Caco-2 (cell line): ENCODE measurements around the gene CDC42. TPM values are rescaled to one million over a fixed set of nuclear protein-coding genes. Genes with fewer than 3 reads are reported as not detected.

ENCODE experiments used
- BruUV-seq: library from RNA; stranded (reverse); fragments of 400-500 nt; replicated peaks from 2 replicates; lab custom pipeline; 2021; lab: Mats Ljungman, UMichigan
- CTCF ChIA-PET: fragments of 300-600 bp; sonication (Branson Sonifier 250); formaldehyde crosslinking; loops from one replicate; lab custom pipeline; 2022; ENCODE audit warnings: antibody characterized with exemption; lab: Charles Lee
- POLR2A ChIA-PET: fragments of 300-600 bp; sonication (Branson Sonifier 250); formaldehyde crosslinking; loops from one replicate; lab custom pipeline; 2022; ENCODE audit warnings: antibody characterized with exemption; lab: Charles Lee
- DNase-seq, 2 experiments: peaks; one replicate each; pipeline versions ENCODE4 v3.0.0 to v3.0.0-alpha.2; 2020 to 2022
- H3K27me3 ChIP-seq: replicated peaks from 2 replicates; pipeline ENCODE4 v1.6.0; 2011; ENCODE audit warnings: low read length; ENCODE audit not compliant: control insufficient read depth, insufficient read depth
- H3K36me3 ChIP-seq: 2 replicates; pipeline ENCODE4 v1.5.1; 2011; ENCODE audit warnings: low read length; ENCODE audit not compliant: control insufficient read depth, insufficient read depth
- H3K4me1 ChIP-seq: fragments of 250-450 bp; sonication (Bioruptor Pico); 2 replicates; pipeline ENCODE4 v1.5.1; 2020; ENCODE audit warnings: mild to moderate bottlenecking
- H3K4me3 ChIP-seq: 2 replicates; pipeline ENCODE4 v1.5.1; 2011; ENCODE audit warnings: low read depth, mild to moderate bottlenecking, control low read depth, low read length
- H3K9me3 ChIP-seq: fragments of 250-450 bp; sonication (Bioruptor Pico); 2 replicates; pipeline ENCODE4 v1.5.1; 2020; ENCODE audit warnings: mild to moderate bottlenecking, moderate library complexity
- H3K27ac Mint-ChIP-seq: one replicate; pipeline ENCODE4 v1.8.0; 2022; ENCODE audit warnings: mixed read lengths; ENCODE audit not compliant: unreplicated experiment
- H3K27me3 Mint-ChIP-seq: one replicate; pipeline ENCODE4 v1.8.0; 2022; ENCODE audit warnings: mixed read lengths; ENCODE audit not compliant: insufficient read depth, unreplicated experiment
- H3K36me3 Mint-ChIP-seq: one replicate; pipeline ENCODE4 v1.8.0; 2022; ENCODE audit warnings: mild to moderate bottlenecking, mixed read lengths; ENCODE audit not compliant: insufficient read depth, unreplicated experiment
- H3K4me1 Mint-ChIP-seq: one replicate; pipeline ENCODE4 v1.8.0; 2022; ENCODE audit warnings: low read depth, mixed read lengths; ENCODE audit not compliant: unreplicated experiment
- H3K4me3 Mint-ChIP-seq: one replicate; pipeline ENCODE4 v1.8.0; 2022; ENCODE audit warnings: mild to moderate bottlenecking, moderate library complexity, mixed read lengths; ENCODE audit not compliant: unreplicated experiment
- H3K9me3 Mint-ChIP-seq: one replicate; pipeline ENCODE4 v1.8.0; 2022; ENCODE audit warnings: mixed read lengths; ENCODE audit not compliant: unreplicated experiment
- intact Hi-C: fragments of 100-400 bp; cut with micrococcal nuclease; formaldehyde crosslinking; loops from one replicate; pipeline ENCODE4 v1.10.0; 2022; ENCODE audit not compliant: unreplicated experiment
- total RNA-seq: library from RNA; stranded (reverse); gene quantifications from 2 replicates; pipeline ENCODE4 v1.2.3, GENCODE V29; 2022
- TF ChIP-seq, protein P1 (sequence below), 2 experiments: fragments of 200-600 bp in 1 of 2; IDR thresholded peaks; 1 replicate in 1 of 2; 2 replicates in 1 of 2; pipeline versions ENCODE4 v1.5.1 to v1.8.0; 2011 to 2022; ENCODE audit warnings: antibody characterized with exemption in 1 of 2, control low read depth in 1 of 2, inconsistent platforms in 1 of 2, low read depth in 1 of 2, low read length in 1 of 2, mild to moderate bottlenecking in 1 of 2, moderate library complexity in 1 of 2; ENCODE audit not compliant: insufficient read depth in 1 of 2, severe bottlenecking in 1 of 2, unreplicated experiment in 1 of 2

CDC42 gene
- total RNA-seq, 1 experiment from 2014 or later = 240 TPM

DNA sequence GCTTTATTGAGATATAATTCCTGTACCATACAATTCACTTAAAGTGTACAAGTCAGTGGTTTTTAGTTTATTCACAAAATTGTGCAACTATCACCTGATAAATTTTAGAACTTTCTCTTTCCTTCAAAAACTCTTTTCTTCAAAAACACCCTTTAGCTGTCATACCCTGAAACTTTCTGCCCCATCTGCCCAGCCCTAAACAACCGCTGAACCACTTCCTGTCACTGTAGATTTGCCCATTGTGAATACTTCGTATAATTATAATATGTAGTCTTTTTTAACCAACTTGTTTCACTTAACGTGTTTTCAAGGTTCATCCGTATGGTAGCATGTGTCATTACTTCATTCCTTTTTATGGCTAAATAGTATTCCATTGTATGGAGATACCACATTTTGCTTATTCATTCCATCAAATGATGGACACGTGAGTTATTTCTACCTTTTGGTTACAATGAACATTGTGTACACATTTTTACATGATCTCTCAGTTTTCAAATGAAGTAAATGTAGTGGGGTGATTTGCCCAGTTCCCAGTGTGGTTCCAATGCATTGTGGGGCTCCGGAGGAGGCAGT is 52.4 kb downstream of the CDC42 start:
- DNase-seq = no peak
- peaks cover 66% of the 10 kb centered on the region for H3K36me3 Mint-ChIP-seq
- intact Hi-C loops = loop anchor here (1.0 kb wide), 2 partner anchors 307 to 311 kb away; no protein-coding TSS in a partner anchor
- H3K4me1 Mint-ChIP-seq = no peaks in the 10 kb centered on the region
- no peaks in the 10 kb centered on the region; the same call in 1 of the 2 replicates for H3K36me3 ChIP-seq
- no peaks in the 10 kb centered on the region for H3K9me3 ChIP-seq
- BruUV-seq = no TSS peak
- TF ChIP-seq, protein P1, sequence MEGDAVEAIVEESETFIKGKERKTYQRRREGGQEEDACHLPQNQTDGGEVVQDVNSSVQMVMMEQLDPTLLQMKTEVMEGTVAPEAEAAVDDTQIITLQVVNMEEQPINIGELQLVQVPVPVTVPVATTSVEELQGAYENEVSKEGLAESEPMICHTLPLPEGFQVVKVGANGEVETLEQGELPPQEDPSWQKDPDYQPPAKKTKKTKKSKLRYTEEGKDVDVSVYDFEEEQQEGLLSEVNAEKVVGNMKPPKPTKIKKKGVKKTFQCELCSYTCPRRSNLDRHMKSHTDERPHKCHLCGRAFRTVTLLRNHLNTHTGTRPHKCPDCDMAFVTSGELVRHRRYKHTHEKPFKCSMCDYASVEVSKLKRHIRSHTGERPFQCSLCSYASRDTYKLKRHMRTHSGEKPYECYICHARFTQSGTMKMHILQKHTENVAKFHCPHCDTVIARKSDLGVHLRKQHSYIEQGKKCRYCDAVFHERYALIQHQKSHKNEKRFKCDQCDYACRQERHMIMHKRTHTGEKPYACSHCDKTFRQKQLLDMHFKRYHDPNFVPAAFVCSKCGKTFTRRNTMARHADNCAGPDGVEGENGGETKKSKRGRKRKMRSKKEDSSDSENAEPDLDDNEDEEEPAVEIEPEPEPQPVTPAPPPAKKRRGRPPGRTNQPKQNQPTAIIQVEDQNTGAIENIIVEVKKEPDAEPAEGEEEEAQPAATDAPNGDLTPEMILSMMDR (IDR thresholded peaks at IDR 0.05; ENCODE audit: insufficient read depth in 1 of 2, low read depth in 1 of 2, low read length in 1 of 2, severe bottlenecking in 1 of 2, unreplicated experiment in 1 of 2) = no peak
- no peaks in the 10 kb centered on the region for H3K4me1 ChIP-seq
- CTCF ChIA-PET = interaction anchor here (0.8 to 1.6 kb wide), 3 partner anchors 160 to 311 kb away, joined by 3 to 18 read pairs (median 10); no protein-coding TSS in a partner anchor
- H3K27me3 Mint-ChIP-seq = no peaks in the 10 kb centered on the region
- no peak overlapping the region for H3K4me3 ChIP-seq
- no peak overlapping the region for H3K27ac Mint-ChIP-seq
- POLR2A ChIA-PET = no interaction called here
- H3K27me3 ChIP-seq = no peaks in the 10 kb centered on the region
- H3K9me3 Mint-ChIP-seq = no peaks in the 10 kb centered on the region
- no peak overlapping the region for H3K4me3 Mint-ChIP-seq

DNA sequence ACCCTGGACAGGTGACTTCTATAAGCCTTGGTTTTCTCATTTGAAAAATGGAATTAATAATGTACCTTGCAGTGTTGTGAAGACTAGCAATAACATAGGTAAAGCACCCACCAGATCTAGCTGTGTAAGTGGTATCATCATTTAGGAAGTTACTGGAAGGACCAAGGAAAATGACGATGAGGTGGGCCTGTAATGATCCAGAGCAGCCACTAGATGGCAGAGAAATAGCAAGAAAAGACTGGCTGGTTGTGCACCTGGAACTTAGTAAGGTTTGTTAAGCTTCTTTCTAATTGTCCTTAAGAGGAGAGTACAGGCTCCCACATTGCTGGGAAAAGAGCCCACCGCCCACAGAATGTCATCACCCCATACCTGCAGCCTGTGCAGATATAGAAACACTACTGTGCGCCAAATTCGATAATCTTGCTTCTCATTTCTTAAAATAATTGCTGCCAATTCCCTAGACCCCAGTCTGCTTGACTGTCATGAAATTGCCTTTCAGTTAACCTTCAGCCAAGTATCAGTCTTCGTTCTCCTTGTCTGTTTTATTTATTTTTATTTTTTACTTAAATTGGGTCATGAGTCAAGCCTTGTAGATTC is 53.2 kb downstream of the CDC42 start:
- no TSS peak for BruUV-seq
- DNase-seq = peak in 1 of 2 experiments; percentile 50
- H3K4me3 ChIP-seq = no peak overlapping the region
- no peaks in the 10 kb centered on the region for H3K27me3 Mint-ChIP-seq
- H3K27me3 ChIP-seq = no peaks in the 10 kb centered on the region
- no peaks in the 10 kb centered on the region for H3K4me1 ChIP-seq
- ChIA-PET POLR2A (no interaction called here), CTCF (interaction anchor here (0.5 to 1.6 kb wide), 5 partner anchors 77 to 311 kb away, joined by 3 to 18 read pairs (median 5); no protein-coding TSS in a partner anchor)
- intact Hi-C loops = loop anchor here (1.0 kb wide), 2 partner anchors 307 to 311 kb away; no protein-coding TSS in a partner anchor
- H3K4me3 Mint-ChIP-seq = no peak overlapping the region
- no peaks in the 10 kb centered on the region for H3K9me3 ChIP-seq
- H3K4me1 Mint-ChIP-seq = no peaks in the 10 kb centered on the region
- H3K36me3 ChIP-seq = no peaks in the 10 kb centered on the region; the same call in 1 of the 2 replicates
- H3K9me3 Mint-ChIP-seq = no peaks in the 10 kb centered on the region
- H3K36me3 Mint-ChIP-seq = peaks cover 59% of the 10 kb centered on the region
- TF ChIP-seq, protein P1 (IDR thresholded peaks at IDR 0.05; ENCODE audit: insufficient read depth in 1 of 2, low read depth in 1 of 2, low read length in 1 of 2, severe bottlenecking in 1 of 2, unreplicated experiment in 1 of 2) = peak; percentile 77 to 85
- H3K27ac Mint-ChIP-seq = no peak overlapping the region

DNA sequence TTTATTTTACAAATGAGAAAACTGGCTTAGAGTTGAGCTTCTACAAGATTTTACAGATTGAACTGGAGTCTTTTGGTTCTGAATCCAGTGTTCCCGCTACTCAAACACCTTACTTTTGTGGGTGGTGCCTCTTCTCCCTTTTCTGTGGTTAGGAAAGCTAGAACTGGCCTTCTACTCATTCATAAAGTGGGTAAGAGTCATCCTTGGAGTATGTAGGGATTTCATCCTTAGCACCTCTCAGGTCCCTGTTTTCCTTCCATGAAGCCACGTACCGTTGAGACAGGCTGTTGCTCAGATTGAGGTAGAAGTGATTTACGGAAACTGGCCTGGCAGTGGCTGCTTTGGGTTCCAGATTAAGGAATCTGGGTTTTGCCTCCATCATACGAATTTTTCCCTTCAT is 54.6 kb downstream of the CDC42 start:
- CTCF ChIA-PET = interaction anchor here (0.6 kb wide), 1 partner anchor 17 kb away, joined by 4 read pairs; no protein-coding TSS in a partner anchor
- no peaks in the 10 kb centered on the region for H3K27me3 Mint-ChIP-seq

More for the DNA sequence above, 54.6 kb downstream of the CDC42 start:
- H3K9me3 ChIP-seq = no peaks in the 10 kb centered on the region
- H3K4me3 ChIP-seq = no peak overlapping the region
- H3K36me3 ChIP-seq = no peaks in the 10 kb centered on the region; the same call in 1 of the 2 replicates
- Mint-ChIP-seq H3K4me3 (no peak overlapping the region), H3K36me3 (peaks cover 69% of the 10 kb centered on the region), H3K27ac (no peak overlapping the region), H3K4me1 (no peaks in the 10 kb centered on the region), H3K9me3 (no peaks in the 10 kb centered on the region)
- no peaks in the 10 kb centered on the region for H3K27me3 ChIP-seq
- H3K4me1 ChIP-seq = no peaks in the 10 kb centered on the region
- DNase-seq = no peak
- TF ChIP-seq, protein P1 (IDR thresholded peaks at IDR 0.05; ENCODE audit: insufficient read depth in 1 of 2, low read depth in 1 of 2, low read length in 1 of 2, severe bottlenecking in 1 of 2, unreplicated experiment in 1 of 2) = no peak
- POLR2A ChIA-PET = no interaction called here
- intact Hi-C loops = no loop called here
- no TSS peak for BruUV-seq
